ENCODE measurements around the gene KLHL29.

KLHL29 gene

DNA sequence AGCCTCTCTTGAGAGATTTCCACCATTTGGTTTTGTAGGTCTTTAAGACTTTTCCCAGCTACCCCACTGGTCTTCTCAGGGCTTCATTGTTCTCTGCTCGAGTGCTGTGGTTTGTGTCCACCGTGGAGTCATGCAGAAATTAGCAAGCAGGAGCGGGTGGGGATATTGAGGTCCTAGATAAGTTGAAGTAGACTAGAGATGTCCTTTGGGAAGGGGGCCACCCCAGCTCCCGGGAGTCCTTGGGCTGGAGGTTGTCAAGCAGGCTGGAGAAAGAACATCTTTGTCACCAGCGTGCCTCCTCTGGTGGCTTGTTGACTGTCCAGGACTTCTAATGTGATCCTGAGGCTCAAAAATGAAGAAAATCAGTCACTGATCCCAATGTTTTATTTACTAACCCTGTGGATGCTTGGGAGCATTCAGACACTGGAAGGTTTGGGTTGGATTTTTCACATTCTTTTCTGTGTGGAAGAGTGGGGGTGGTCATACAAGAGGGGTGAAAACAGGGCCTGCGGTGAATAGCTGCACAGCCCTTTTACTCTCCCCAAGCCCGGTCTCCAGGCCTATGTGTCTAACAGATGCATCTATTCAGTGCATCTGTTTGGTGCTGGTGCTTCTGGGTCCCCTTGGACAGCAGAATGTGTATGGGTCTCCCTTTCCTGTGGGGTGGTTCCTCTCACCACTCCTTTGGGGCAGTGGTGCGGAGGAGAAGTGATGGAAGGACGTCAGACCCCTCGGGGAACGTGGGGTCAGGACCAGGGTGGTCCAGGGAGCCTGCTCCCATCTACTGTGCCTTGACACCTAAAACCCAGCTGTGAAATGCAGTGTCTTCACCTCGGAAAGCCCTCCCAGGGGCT lies 208.1 kb downstream of the KLHL29 start:
- H3K4me3 ChIP-seq, result no peak overlapping the region

GRCh38 chr2:23593752-23594459 lies 208.9 kb downstream of the KLHL29 start:
- no peak overlapping the region for H3K4me3 ChIP-seq
- H3K27ac ChIP-seq, result no peak overlapping the region

More for the DNA sequence above, 208.1 kb downstream of the KLHL29 start:
- H3K27ac ChIP-seq, result no peak overlapping the region

DNA sequence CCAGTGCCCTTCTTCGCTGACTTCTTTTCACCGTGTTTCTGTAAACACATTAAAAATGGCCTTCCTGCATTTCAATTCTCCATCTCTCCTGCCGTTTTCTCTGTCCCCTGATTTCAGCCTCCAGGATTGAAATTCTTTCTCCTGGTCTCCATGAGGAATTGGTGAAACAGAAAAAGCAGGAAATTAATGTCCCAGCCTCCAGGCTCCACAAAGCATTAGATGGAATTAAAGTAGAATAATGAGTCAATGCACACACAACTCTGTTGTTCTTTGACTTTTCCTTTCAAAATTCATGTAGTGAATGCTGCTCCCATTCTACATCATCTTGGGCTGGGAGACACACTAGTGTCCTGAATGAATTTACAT lies 209.5 kb downstream of the KLHL29 start:
- no peak overlapping the region for H3K4me3 ChIP-seq

GRCh38 chr2:23595021-23595420 lies 210.0 kb downstream of the KLHL29 start:
- Histone ChIP-seq H3K27ac (no peak overlapping the region), H3K4me3 (no peak overlapping the region)

More for the DNA sequence above, 209.5 kb downstream of the KLHL29 start:
- no peak overlapping the region for H3K27ac ChIP-seq

- no peak overlapping the region for H3K4me3 ChIP-seq
- peak overlapping the region in 1 of 21 experiments; percentile 2 for H3K27ac ChIP-seq
Observed at GRCh38 chr2:23595601-23596251, 210.7 kb downstream of the KLHL29 start.

DNA sequence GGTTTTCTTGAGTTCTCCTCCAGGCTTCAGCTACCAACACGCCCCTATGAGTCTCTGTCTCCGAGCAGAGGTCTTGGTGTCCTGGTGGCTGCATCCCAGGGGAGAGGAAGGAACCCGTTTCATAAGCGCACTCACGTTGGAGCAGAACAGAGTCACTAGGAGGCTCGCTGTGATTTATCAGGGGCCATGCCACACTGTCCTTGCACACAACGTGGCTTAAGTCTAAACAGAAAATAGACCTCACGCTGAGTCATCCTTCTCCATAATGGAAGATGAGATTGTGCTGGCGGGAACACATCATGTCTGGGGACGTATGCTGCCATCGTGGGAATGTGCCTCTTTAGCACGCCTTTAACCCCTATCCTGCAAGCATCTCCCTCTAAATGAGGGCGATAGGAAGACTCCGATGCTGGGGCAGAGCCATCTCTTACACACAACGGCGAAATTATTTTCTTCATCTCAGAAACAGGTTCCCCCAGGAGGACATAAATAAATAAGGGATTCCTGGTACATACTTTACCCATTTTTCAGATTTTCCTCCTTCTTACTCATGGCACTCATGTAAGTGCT lies 211.4 kb downstream of the KLHL29 start:
- H3K27ac ChIP-seq, result peak overlapping the region in 1 of 21 experiments; percentile 2
- no peak overlapping the region for H3K4me3 ChIP-seq

GRCh38 chr2:23597687-23598086 lies 212.7 kb downstream of the KLHL29 start:
- no peak overlapping the region for H3K27ac ChIP-seq
- no peak overlapping the region for H3K4me3 ChIP-seq

DNA sequence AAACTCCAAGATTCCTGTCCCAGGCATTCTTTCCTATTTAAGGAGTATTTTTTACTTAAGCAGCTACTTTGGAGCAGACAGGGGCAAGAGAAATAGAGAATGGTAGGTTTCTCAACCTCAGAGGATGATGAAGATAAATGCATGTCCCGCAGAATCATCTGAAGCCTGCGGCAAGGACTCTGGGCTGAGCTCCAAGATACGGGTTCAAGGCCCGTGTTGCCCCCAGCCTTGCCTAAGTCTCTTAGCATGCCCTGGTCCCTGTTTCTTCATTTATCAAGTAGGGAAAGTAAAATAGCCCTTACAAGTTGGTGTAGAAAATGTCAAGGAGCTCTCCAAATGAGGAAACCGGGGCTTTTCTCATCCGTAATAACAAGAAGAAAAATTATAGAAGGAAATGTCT lies 214.0 kb downstream of the KLHL29 start:
- no peak overlapping the region for H3K27ac ChIP-seq

DNA sequence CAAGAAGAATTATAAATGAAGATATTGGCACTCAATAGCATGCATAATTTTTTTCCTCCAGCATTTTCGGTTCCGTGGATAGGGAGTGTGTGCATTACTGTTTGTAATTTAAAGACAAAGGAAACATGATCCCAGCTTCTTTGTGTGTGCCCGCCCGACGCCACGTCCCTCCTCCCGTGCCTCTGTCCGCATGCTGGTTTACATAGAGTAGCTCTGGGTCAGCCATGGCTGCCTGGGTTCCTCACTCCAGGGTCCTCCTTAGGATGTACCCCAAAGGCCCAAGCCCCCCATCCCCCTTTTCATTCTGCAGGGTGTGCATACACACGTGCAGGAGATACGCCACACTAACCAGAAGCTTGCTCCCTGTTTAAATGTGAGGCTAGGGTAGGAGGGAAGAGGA lies 214.7 kb downstream of the KLHL29 start:
- H3K27ac ChIP-seq, result no peak overlapping the region
- H3K4me3 ChIP-seq, result no peak overlapping the region

More for the DNA sequence above, 214.0 kb downstream of the KLHL29 start:
- H3K4me3 ChIP-seq, result no peak overlapping the region

DNA sequence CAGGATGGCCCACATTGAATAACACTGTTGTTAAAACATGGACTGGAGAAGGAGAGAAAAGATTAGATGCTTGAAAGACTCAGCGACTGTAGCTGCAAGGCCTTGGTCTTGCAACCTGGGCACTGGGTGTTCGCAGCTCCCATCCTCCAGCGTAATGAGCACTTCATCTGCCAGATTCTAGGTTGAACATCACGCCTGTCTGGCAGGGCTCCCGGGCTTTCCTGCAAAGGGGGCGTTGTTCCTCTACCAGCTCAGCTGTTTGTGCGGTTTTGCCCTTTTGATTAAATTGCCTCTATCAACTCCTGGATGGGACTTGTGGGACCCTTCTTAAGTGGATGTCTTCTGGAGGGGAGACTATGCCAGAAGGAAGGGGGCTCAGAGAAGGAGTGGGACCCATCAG lies 215.4 kb downstream of the KLHL29 start:
- no peak overlapping the region for H3K27ac ChIP-seq
- H3K4me3 ChIP-seq, result no peak overlapping the region

DNA sequence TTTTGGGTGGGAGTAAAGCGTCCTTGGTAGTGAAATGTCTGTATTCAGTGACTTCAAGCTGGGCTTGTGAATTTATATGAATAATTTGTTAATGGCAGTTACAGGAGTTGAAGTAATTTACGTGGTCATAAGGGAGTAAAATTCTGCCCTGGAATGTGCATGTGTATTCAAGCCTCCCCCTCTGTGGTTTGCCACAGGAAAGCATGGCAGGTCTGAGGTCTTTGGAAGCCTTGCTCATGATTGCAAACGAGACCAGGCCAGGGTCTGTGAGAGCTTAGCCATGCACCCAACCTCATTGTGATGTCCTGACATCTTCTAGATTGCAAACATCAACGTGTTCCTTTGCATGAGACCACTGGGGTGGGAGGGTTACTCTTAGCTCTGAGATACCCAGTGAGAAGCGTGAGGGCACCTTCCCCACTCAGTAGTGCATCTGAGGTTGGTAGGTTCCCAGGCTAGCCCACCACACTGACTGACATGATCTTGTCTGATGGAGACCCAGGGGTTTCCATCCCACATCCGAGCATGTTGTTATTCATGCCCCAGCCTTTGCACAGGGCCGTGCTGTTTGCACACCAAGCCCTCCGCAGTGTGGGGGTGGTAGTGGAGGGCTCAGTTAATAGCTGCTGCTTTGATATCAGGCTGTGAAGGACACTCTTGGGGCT lies 216.5 kb downstream of the KLHL29 start:
- H3K4me3 ChIP-seq, result no peak overlapping the region
- H3K27ac ChIP-seq, result peak overlapping the region in 1 of 21 experiments; percentile 25

- no peak overlapping the region for H3K27ac ChIP-seq
- no peak overlapping the region for H3K4me3 ChIP-seq
Observed at GRCh38 chr2:23602116-23602515, 217.1 kb downstream of the KLHL29 start.

- no peak overlapping the region for H3K27ac ChIP-seq
- H3K4me3 ChIP-seq, result no peak overlapping the region
Observed at GRCh38 chr2:23603156-23603555, 218.2 kb downstream of the KLHL29 start.

DNA sequence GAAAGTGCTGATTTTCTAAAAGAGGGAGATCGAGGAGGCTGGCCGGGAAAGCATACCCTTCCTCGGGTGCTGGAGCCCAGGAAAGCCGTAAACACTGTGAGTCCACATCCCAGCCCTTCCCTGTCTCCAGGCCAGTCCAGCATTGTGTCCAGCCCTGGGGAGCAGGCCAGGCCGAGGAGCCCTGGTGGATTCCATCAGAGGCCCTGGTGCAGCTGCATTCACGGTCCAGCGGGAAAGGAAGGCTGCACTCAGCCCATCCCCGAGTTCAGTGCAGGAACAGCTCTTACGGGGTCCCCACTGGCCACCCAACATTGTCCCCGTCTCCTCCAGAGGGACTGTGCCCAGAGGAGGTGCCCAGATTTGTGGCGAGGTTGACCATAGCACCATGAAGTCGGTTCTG lies 218.6 kb downstream of the KLHL29 start:
- no peak overlapping the region for H3K4me3 ChIP-seq
- H3K27ac ChIP-seq, result no peak overlapping the region

- H3K27ac ChIP-seq, result no peak overlapping the region
- H3K4me3 ChIP-seq, result no peak overlapping the region
Observed at GRCh38 chr2:23604731-23605130, 219.8 kb downstream of the KLHL29 start.

- Histone ChIP-seq H3K4me3 (no peak overlapping the region), H3K27ac (no peak overlapping the region)
Observed at GRCh38 chr2:23605236-23605635, 220.3 kb downstream of the KLHL29 start.

DNA sequence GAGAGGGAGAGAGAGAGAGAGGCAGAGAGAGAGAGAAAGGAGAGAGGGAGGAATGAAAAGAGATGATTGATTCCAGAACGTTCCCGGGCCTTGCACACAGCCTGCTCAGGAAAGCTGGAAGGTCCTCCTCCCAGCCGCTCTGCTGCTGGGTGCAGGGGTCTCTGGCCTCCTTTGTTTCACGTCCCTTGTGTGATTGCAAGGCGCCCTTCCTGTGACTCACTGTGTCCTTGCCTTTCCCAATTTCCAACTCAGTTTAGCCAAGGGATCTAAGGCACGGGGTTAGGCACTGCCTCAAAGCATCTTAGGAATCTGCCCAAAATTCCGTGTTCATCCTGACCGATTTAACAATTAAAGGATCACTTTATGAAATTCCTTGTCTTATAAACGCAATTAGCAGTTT lies 221.2 kb downstream of the KLHL29 start:
- no peak overlapping the region for H3K4me3 ChIP-seq
- H3K27ac ChIP-seq, result no peak overlapping the region

- Histone ChIP-seq H3K27ac (no peak overlapping the region), H3K4me3 (no peak overlapping the region)
Observed at GRCh38 chr2:23606968-23607367, 222.0 kb downstream of the KLHL29 start.

DNA sequence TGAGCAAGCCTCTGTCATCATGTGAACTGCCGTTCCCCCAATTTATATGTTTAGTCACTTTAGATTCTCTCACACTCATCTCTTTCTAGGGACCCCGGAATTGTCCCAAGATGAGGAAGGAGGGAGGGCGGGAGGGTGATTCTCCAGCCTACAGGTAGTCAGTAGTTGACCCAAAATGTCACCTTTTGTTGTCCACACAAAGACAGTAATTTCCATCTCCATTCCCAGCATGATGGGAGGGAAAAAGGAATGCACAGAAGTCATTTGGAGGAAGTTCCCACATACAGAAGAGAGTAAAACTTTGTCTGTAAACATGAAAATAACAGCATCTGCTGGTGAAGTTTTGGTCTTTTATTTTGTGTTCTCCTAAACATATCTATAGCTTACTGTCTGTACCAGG lies 222.9 kb downstream of the KLHL29 start:
- no peak overlapping the region for H3K4me3 ChIP-seq
- no peak overlapping the region for H3K27ac ChIP-seq

GRCh38 chr2:23609254-23609653 lies 224.3 kb downstream of the KLHL29 start:
- H3K4me3 ChIP-seq, result no peak overlapping the region
- no peak overlapping the region for H3K27ac ChIP-seq
